Ishikawa (cell line): ENCODE data around the gene LRRC70.

Experiments
- CEBPB ChIP-seq: IDR thresholded peaks from 2 replicates; pipeline ENCODE4 v1.6.1; 2012
- CREB1 ChIP-seq: IDR thresholded peaks from 2 replicates; pipeline ENCODE4 v1.6.1; 2012; ENCODE audit warnings: low read depth
- EGR1 ChIP-seq: IDR thresholded peaks from 2 replicates; pipeline ENCODE4 v1.6.1; 2012
- EP300 ChIP-seq: IDR thresholded peaks from 2 replicates; pipeline ENCODE4 v1.6.1; 2012; ENCODE audit warnings: borderline replicate concordance
- FOXM1 ChIP-seq: IDR thresholded peaks from 2 replicates; pipeline ENCODE4 v1.6.1; 2012; ENCODE audit warnings: low read depth, borderline replicate concordance
- RAD21 ChIP-seq: IDR thresholded peaks from 2 replicates; pipeline ENCODE4 v1.6.1; 2012; ENCODE audit warnings: low read depth
- TAF1 ChIP-seq: IDR thresholded peaks from 2 replicates; pipeline ENCODE4 v1.6.1; 2012; ENCODE audit warnings: low read depth, mild to moderate bottlenecking
- TEAD4 ChIP-seq: IDR thresholded peaks from 2 replicates; pipeline ENCODE4 v1.6.1; 2012
- YY1 ChIP-seq: IDR thresholded peaks from 2 replicates; pipeline ENCODE4 v1.6.1; 2012; ENCODE audit warnings: low read depth
- TF ChIP-seq, protein P1 (sequence below): IDR thresholded peaks from 2 replicates; pipeline ENCODE4 v1.6.1; 2012; ENCODE audit warnings: low read depth, mild to moderate bottlenecking
- TF ChIP-seq, protein P2 (sequence below): IDR thresholded peaks from 2 replicates; pipeline ENCODE4 v1.6.1; 2012
- TF ChIP-seq, protein P3 (sequence below): IDR thresholded peaks from 2 replicates; pipeline ENCODE4 v1.6.1; 2012

DNA sequence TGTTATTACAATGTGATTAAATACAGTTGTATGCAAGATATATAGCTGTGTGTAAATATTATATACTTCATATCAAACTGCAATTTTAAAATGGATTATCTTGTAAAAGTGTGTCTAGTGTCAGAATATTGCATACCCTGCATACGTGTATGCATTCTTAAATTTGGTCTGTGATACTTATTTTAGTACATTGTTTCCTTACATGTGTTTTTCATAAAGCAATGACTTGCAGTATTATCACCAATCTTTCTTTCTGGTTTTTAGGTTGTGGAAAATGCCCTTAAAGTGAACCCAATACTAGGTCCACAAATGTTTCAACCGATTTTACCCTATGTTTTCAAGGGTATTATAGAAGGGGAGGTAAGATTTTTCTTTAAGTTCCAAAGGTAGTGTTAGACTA lies 28.5 kb upstream of the LRRC70 start:
- TF ChIP-seq, protein P1, sequence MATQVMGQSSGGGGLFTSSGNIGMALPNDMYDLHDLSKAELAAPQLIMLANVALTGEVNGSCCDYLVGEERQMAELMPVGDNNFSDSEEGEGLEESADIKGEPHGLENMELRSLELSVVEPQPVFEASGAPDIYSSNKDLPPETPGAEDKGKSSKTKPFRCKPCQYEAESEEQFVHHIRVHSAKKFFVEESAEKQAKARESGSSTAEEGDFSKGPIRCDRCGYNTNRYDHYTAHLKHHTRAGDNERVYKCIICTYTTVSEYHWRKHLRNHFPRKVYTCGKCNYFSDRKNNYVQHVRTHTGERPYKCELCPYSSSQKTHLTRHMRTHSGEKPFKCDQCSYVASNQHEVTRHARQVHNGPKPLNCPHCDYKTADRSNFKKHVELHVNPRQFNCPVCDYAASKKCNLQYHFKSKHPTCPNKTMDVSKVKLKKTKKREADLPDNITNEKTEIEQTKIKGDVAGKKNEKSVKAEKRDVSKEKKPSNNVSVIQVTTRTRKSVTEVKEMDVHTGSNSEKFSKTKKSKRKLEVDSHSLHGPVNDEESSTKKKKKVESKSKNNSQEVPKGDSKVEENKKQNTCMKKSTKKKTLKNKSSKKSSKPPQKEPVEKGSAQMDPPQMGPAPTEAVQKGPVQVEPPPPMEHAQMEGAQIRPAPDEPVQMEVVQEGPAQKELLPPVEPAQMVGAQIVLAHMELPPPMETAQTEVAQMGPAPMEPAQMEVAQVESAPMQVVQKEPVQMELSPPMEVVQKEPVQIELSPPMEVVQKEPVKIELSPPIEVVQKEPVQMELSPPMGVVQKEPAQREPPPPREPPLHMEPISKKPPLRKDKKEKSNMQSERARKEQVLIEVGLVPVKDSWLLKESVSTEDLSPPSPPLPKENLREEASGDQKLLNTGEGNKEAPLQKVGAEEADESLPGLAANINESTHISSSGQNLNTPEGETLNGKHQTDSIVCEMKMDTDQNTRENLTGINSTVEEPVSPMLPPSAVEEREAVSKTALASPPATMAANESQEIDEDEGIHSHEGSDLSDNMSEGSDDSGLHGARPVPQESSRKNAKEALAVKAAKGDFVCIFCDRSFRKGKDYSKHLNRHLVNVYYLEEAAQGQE, result no peak
- TF ChIP-seq TAF1, result no peak
- TF ChIP-seq TEAD4, result no peak
- TF ChIP-seq EP300, result no peak
- no peak for TF ChIP-seq CEBPB
- no peak for TF ChIP-seq RAD21
- TF ChIP-seq, protein P2, sequence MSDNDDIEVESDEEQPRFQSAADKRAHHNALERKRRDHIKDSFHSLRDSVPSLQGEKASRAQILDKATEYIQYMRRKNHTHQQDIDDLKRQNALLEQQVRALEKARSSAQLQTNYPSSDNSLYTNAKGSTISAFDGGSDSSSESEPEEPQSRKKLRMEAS, result no peak
- TF ChIP-seq, protein P3, sequence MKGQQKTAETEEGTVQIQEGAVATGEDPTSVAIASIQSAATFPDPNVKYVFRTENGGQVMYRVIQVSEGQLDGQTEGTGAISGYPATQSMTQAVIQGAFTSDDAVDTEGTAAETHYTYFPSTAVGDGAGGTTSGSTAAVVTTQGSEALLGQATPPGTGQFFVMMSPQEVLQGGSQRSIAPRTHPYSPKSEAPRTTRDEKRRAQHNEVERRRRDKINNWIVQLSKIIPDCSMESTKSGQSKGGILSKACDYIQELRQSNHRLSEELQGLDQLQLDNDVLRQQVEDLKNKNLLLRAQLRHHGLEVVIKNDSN, result no peak
- TF ChIP-seq FOXM1, result no peak
- TF ChIP-seq CREB1, result no peak
- no peak for TF ChIP-seq YY1
- TF ChIP-seq EGR1, result no peak
